ENCODE results near the gene PLIN5. TPM values are rescaled to one million over a fixed set of nuclear protein-coding genes. Genes with fewer than 3 reads are reported as not detected.

PLIN5 gene
- total RNA-seq, 2 donors from 2014 or later: 3.7 to 3.9 TPM

- WGBS, 2 experiments (ENCODE audit: insufficient coverage in 1 of 2, insufficient read length in 1 of 2): 88 to 92% methylated on average over 10 to 15 of the region's 15 CpGs
- Histone ChIP-seq H3K36me3 (ENCODE audit: control insufficient read depth, insufficient read depth, low read length) (peaks cover 10% of the 10 kb centered on the region), H3K9me3 (ENCODE audit: control insufficient read depth, low read length) (no peaks in the 10 kb centered on the region), H3K9ac (ENCODE audit: extremely low read depth, low read length, poor library complexity, severe bottlenecking) (no peak overlapping the region), H3K4me3 (ENCODE audit: low read length) (no peak overlapping the region), H3K27ac (ENCODE audit: low read depth, low read length) (no peak overlapping the region), H3K27me3 (ENCODE audit: control insufficient read depth, insufficient read depth, low read length, poor library complexity, severe bottlenecking) (no peaks in the 10 kb centered on the region), H3K4me1 (ENCODE audit: control insufficient read depth, insufficient read depth, low read length) (no peaks in the 10 kb centered on the region)
- DNase-seq: no peak
- Mint-ChIP-seq H3K4me3 (no peak overlapping the region), H3K27me3 (ENCODE audit: insufficient read depth) (peaks cover 4% of the 10 kb centered on the region), H3K4me1 (no peaks in the 10 kb centered on the region), H3K9me3 (no peaks in the 10 kb centered on the region), H3K36me3 (ENCODE audit: low read depth) (peaks cover 35% of the 10 kb centered on the region), H3K27ac (no peak overlapping the region)
- no peak for TF ChIP-seq CTCF (conservative IDR thresholded peaks at IDR 0.05)
These were observed 30.0 kb downstream of the PLIN5 start for GRCh38 chr19:4504891-4505569.

- no peaks in the 10 kb centered on the region for H3K9me3 ChIP-seq (ENCODE audit: control insufficient read depth, low read length)
- H3K27ac ChIP-seq (ENCODE audit: low read depth, low read length): peak overlapping the region; percentile 57
- H3K4me1 ChIP-seq (ENCODE audit: control insufficient read depth, insufficient read depth, low read length): no peaks in the 10 kb centered on the region
- no peak for TF ChIP-seq CTCF (conservative IDR thresholded peaks at IDR 0.05)
- 95 to 98% methylated on average over 19 to 23 of the region's 23 CpGs for WGBS, 2 experiments (ENCODE audit: insufficient coverage in 1 of 2, insufficient read length in 1 of 2)
- H3K36me3 Mint-ChIP-seq (ENCODE audit: low read depth): peaks cover 41% of the 10 kb centered on the region
- no peaks in the 10 kb centered on the region for H3K27me3 ChIP-seq (ENCODE audit: control insufficient read depth, insufficient read depth, low read length, poor library complexity, severe bottlenecking)
- no peak overlapping the region for H3K4me3 Mint-ChIP-seq
- H3K9me3 Mint-ChIP-seq: no peaks in the 10 kb centered on the region
- peaks cover 10% of the 10 kb centered on the region for H3K36me3 ChIP-seq (ENCODE audit: control insufficient read depth, insufficient read depth, low read length)
- H3K4me3 ChIP-seq (ENCODE audit: low read length): no peak overlapping the region
- no peak overlapping the region for H3K9ac ChIP-seq (ENCODE audit: extremely low read depth, low read length, poor library complexity, severe bottlenecking)
- H3K27me3 Mint-ChIP-seq (ENCODE audit: insufficient read depth): peaks cover 4% of the 10 kb centered on the region
- no peak overlapping the region for H3K27ac Mint-ChIP-seq
- no peaks in the 10 kb centered on the region for H3K4me1 Mint-ChIP-seq
- DNase-seq: no peak
These were observed 30.7 kb downstream of the PLIN5 start for GRCh38 chr19:4504297-4504701.

- no peaks in the 10 kb centered on the region for H3K4me1 Mint-ChIP-seq
- Histone ChIP-seq H3K27ac (ENCODE audit: low read depth, low read length) (peak overlapping the region; percentile 57), H3K9me3 (ENCODE audit: control insufficient read depth, low read length) (no peaks in the 10 kb centered on the region), H3K4me1 (ENCODE audit: control insufficient read depth, insufficient read depth, low read length) (no peaks in the 10 kb centered on the region), H3K4me3 (ENCODE audit: low read length) (no peak overlapping the region), H3K36me3 (ENCODE audit: control insufficient read depth, insufficient read depth, low read length) (peaks cover 10% of the 10 kb centered on the region), H3K9ac (ENCODE audit: extremely low read depth, low read length, poor library complexity, severe bottlenecking) (no peak overlapping the region), H3K27me3 (ENCODE audit: control insufficient read depth, insufficient read depth, low read length, poor library complexity, severe bottlenecking) (no peaks in the 10 kb centered on the region)
- H3K4me3 Mint-ChIP-seq: no peak overlapping the region
- TF ChIP-seq CTCF (conservative IDR thresholded peaks at IDR 0.05): no peak
- peaks cover 45% of the 10 kb centered on the region for H3K36me3 Mint-ChIP-seq (ENCODE audit: low read depth)
- no peak for DNase-seq
- H3K9me3 Mint-ChIP-seq: no peaks in the 10 kb centered on the region
- WGBS, 2 experiments (ENCODE audit: insufficient coverage in 1 of 2, insufficient read length in 1 of 2): 95% methylated on average over 10 of the region's 10 CpGs
- H3K27ac Mint-ChIP-seq: no peak overlapping the region
- H3K27me3 Mint-ChIP-seq (ENCODE audit: insufficient read depth): peaks cover 4% of the 10 kb centered on the region
These were observed 31.2 kb downstream of the PLIN5 start for GRCh38 chr19:4503825-4504170.
